ENCODE measurements around the gene BRD3.

BRD3 gene

DNA sequence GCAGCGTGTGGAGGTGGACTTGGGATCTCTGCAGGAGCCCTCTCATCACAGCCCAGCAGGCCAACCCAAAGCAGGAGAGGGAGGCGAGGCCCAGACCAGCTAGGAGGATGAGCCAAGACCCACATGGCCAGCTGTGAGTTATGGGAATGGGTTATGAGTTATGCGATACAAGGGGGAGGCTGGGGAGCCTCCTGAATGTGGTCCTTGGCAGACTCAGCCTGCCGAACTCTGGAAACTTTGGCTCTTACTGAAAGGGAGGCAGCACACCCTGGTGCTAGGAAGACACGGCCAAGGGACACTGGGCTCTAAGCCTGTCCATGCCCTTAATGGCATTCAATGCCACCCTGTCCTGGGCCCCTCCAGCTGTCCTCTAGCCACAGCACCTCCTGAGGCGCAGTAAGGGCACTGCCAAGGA is 68.0 kb downstream of the BRD3 start:
- no peak for TF ChIP-seq POLR2AphosphoS5 (IDR thresholded peaks at IDR 0.05; ENCODE audit: low read depth, low read length)
- TF ChIP-seq TAF1 (IDR thresholded peaks at IDR 0.05; ENCODE audit: borderline replicate concordance, low read depth, low read length), result no peak
- TF ChIP-seq POLR2A (IDR thresholded peaks at IDR 0.05; ENCODE audit: low read depth, low read length), result no peak
- no peak for DNase-seq (ENCODE audit: insufficient read length)
- FAIRE-seq, result no peak

DNA sequence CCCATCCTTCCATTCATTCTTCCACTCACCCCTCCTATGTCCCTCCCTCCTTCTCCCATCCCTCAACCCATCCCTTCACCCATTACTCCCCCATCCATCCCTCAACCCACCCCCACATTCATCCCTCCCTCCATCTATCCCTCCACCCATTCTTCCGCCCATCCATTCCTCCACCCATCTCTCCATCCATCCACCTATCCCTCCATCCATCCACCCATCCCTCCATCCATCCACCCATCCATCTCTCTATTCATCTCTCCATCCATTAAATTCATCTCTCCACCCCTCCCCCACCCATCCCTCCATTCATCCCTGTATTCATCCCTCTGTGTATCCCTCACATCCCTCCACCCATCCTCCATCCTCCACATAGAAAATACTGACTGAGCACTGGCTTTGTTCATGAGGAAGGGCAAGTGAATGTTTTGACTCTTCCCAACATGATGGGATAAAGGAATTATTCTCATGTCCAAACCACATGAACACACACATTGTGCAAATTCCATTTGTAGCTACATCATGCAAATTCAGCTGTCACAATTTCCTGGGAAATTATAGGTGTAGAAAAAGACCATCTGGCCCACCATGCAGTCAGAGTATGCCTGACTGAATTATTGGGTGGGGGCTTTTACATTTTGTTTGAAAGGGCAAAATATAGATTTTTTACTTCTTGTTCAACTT is 68.8 kb downstream of the BRD3 start:
- no peak for TF ChIP-seq POLR2AphosphoS5 (IDR thresholded peaks at IDR 0.05; ENCODE audit: low read depth, low read length)
- no peak for TF ChIP-seq TAF1 (IDR thresholded peaks at IDR 0.05; ENCODE audit: borderline replicate concordance, low read depth, low read length)
- TF ChIP-seq POLR2A (IDR thresholded peaks at IDR 0.05; ENCODE audit: low read depth, low read length), result no peak
- no peak for FAIRE-seq
- DNase-seq (ENCODE audit: insufficient read length), result no peak

GRCh38 chr9:133997584-133997983 is 70.2 kb downstream of the BRD3 start:
- DNase-seq (ENCODE audit: insufficient read length), result no peak
- no peak for FAIRE-seq
- TF ChIP-seq POLR2A (IDR thresholded peaks at IDR 0.05; ENCODE audit: low read depth, low read length) (no peak), TAF1 (IDR thresholded peaks at IDR 0.05; ENCODE audit: borderline replicate concordance, low read depth, low read length) (no peak)

DNA sequence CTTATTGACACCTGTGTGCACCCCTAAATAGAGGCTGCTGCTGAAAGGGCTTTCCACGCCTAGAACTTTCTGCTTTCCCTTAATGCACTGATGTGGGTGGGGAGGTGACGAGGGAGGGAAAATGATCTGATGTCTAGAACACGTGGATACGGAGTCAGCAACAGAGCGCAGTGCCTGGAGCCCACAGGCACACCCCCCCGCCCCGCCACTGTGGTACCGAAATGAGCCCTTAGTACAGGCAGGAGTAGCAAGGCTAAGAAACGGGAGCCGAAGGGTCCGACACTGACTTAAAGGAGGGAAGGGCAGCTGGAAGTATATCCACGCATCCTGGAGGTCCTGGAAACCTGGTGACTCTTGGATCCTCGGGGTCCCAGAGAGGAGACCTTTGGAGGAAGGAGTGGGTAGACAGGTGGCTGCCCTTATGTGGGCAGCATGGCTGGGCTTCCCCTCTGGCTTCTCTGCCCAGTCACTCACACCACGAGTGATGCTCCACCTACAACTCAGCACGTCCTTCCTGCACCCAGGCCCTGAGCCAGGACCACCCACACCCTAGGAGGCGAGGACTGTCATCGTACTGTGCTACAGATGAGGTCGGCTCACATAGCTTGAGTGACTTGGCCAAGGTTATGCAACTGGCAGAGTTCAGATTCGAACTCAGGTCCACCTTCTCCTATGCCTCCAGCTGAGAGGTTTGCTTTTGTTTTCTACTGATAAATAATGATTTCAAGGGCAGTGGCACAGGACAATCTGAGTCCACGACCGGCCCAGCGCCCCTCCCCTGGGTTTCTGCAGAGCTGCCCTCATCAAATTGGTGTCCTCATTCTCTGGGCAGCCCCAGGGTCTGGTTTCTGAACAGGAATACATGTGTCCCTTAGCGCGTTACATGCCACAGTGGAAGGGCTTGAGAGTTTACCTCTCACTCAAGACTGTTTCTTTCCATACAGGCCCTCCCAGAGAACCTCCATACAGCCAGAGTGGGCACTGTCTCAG is 71.0 kb downstream of the BRD3 start:
- DNase-seq (ENCODE audit: insufficient read length), result no peak
- no peak for TF ChIP-seq POLR2AphosphoS5 (IDR thresholded peaks at IDR 0.05; ENCODE audit: low read depth, low read length)
- TF ChIP-seq TAF1 (IDR thresholded peaks at IDR 0.05; ENCODE audit: borderline replicate concordance, low read depth, low read length), result no peak
- TF ChIP-seq POLR2A (IDR thresholded peaks at IDR 0.05; ENCODE audit: low read depth, low read length), result no peak
- no peak for FAIRE-seq

DNA sequence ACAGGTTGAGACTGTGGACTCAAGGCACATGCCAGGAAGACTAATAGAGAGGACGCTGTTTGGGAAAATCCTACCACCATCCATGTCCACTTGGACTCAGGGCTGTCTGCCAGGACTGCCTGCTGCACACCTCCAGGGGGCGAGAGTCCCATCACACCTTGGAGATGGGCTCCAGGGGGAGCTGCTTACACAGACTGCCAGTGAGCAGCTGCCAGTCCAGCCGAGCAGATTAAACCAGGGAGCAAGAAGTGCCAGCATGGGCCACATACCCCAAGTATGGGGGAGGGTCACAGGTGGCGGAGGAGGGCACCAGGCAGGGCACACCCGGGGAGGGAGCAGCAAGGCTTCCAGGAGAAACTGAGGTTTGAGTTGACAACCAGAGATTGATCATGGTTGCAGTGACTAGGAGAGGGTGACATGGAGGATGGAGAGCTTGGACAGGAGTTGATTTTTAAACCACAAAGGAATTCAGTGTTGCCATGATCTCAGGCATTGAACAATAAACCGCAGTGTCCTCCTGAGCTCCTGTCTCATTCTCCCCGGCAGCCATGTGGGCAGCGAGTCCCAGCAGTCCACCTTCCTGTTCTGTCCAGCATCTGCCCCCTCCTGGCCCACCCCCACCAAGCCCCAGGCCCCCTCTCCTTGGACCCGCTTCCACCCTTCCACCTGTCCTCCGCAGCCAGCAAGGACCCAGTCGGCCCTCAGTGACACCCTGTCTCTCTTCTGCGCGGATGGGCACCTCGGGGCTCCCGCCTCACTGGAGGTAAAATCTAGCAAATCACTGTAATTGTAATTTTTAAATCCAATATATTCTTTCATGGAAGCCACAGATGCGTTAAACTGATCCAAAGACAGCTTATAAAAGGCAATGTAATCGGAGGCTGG is 72.6 kb downstream of the BRD3 start:
- DNase-seq (ENCODE audit: insufficient read length) (no peak), FAIRE-seq (no peak)
- TF ChIP-seq TAF1 (IDR thresholded peaks at IDR 0.05; ENCODE audit: borderline replicate concordance, low read depth, low read length), result no peak
- TF ChIP-seq POLR2AphosphoS5 (IDR thresholded peaks at IDR 0.05; ENCODE audit: low read depth, low read length), result no peak
- TF ChIP-seq POLR2A (IDR thresholded peaks at IDR 0.05; ENCODE audit: low read depth, low read length), result no peak

- FAIRE-seq (peak; percentile 97), DNase-seq (ENCODE audit: insufficient read length) (peak; percentile 87)
- no peak for TF ChIP-seq POLR2A (IDR thresholded peaks at IDR 0.05; ENCODE audit: low read depth, low read length)
- no peak for TF ChIP-seq TAF1 (IDR thresholded peaks at IDR 0.05; ENCODE audit: borderline replicate concordance, low read depth, low read length)
- no peak for TF ChIP-seq POLR2AphosphoS5 (IDR thresholded peaks at IDR 0.05; ENCODE audit: low read depth, low read length)
These were observed 73.3 kb downstream of the BRD3 start for GRCh38 chr9:133994353-133995011.

- DNase-seq (ENCODE audit: insufficient read length), result no peak
- TF ChIP-seq POLR2A (IDR thresholded peaks at IDR 0.05; ENCODE audit: low read depth, low read length), result no peak
- TF ChIP-seq TAF1 (IDR thresholded peaks at IDR 0.05; ENCODE audit: borderline replicate concordance, low read depth, low read length), result no peak
- TF ChIP-seq POLR2AphosphoS5 (IDR thresholded peaks at IDR 0.05; ENCODE audit: low read depth, low read length), result no peak
- peak; percentile 9 for FAIRE-seq
These were observed 74.1 kb downstream of the BRD3 start for GRCh38 chr9:133993635-133994253.

DNA sequence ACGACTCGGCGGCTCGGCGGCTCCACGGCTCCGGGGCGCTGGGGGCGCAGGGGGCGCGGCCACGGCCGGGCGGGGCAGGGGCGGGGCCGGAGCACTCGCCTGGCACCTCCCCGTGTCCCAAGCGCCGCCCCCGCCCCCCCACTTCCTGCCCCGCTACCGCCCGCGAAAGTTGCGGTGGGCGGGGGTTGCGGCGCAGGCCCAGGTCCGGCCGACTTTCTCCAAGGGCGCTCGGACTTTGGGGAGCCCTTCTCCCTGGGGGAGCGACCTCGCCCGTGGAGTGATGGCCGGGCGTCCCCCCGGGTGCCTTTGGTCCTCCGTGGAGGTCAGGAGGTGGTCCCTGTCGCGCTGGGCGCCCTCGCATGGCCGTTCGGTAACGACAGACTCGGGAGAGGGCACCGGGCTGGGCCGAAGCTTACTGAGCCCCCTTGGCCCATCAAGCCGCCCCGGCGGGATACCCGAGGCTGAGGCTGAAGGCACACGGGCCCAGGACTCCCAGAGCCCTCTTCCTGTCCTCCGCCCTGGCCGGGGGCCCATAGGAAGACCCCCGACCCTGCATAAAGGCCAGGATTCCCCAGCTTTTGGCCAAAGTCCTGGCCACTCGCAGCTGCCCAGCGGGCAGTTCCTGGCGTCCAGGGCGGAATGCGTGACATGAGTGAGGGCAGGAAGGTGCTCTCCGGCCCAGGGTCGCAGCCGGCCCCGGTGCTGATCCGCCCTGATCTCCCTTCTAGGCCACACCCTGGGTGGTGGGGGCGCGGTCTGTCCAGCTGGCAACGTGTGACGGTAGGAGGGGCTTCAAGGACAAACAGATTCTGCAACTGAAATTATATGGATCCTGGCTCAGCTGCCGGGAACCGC is 74.8 kb downstream of the BRD3 start:
- DNase-seq (ENCODE audit: insufficient read length) (peak; percentile 77), FAIRE-seq (peak; percentile 83)
- no peak for TF ChIP-seq TAF1 (IDR thresholded peaks at IDR 0.05; ENCODE audit: borderline replicate concordance, low read depth, low read length)
- TF ChIP-seq POLR2A (IDR thresholded peaks at IDR 0.05; ENCODE audit: low read depth, low read length), result peak; percentile 29; the same call in 1 of the 2 replicates

- TF ChIP-seq TAF1 (IDR thresholded peaks at IDR 0.05; ENCODE audit: borderline replicate concordance, low read depth, low read length) (no peak), POLR2AphosphoS5 (IDR thresholded peaks at IDR 0.05; ENCODE audit: low read depth, low read length) (0 out of 2 replicates have a peak, but pooled peaks have one; percentile 31), POLR2A (IDR thresholded peaks at IDR 0.05; ENCODE audit: low read depth, low read length) (peak; percentile 65; the same call in 1 of the 2 replicates)
- DNase-seq (ENCODE audit: insufficient read length), result no peak
- peak; percentile 38 for FAIRE-seq
These were observed 75.7 kb downstream of the BRD3 start, which contains the start of gene VAV2 for GRCh38 chr9:133991964-133992779. TSS of gene VAV2 (minus strand) at chr9:133992324. CDS start at chr9:133992278, 46 bp downstream.

All from GM12892 (cell line).